Measurements from ENCODE around the gene TMEM182. TPM values are rescaled to one million over a fixed set of nuclear protein-coding genes. Genes with fewer than 3 reads are reported as not detected.

TMEM182 gene
- total RNA-seq, 4 donors from 2014 or later, result 2.3 to 3.3 (median 2.8) TPM

- no peak for TF ChIP-seq POLR2A (IDR thresholded peaks at IDR 0.05)
- TF ChIP-seq, protein P1, sequence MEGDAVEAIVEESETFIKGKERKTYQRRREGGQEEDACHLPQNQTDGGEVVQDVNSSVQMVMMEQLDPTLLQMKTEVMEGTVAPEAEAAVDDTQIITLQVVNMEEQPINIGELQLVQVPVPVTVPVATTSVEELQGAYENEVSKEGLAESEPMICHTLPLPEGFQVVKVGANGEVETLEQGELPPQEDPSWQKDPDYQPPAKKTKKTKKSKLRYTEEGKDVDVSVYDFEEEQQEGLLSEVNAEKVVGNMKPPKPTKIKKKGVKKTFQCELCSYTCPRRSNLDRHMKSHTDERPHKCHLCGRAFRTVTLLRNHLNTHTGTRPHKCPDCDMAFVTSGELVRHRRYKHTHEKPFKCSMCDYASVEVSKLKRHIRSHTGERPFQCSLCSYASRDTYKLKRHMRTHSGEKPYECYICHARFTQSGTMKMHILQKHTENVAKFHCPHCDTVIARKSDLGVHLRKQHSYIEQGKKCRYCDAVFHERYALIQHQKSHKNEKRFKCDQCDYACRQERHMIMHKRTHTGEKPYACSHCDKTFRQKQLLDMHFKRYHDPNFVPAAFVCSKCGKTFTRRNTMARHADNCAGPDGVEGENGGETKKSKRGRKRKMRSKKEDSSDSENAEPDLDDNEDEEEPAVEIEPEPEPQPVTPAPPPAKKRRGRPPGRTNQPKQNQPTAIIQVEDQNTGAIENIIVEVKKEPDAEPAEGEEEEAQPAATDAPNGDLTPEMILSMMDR (IDR thresholded peaks at IDR 0.05), result peak in 3 of 6 experiments; percentile 28 to 56 (median 34)
- intact Hi-C loops (cut with DNase I), result no loop called here
- Histone ChIP-seq H3K9me3 (no peaks in the 10 kb centered on the region), H3K27me3 (no peaks in the 10 kb centered on the region), H3K36me3 (no peaks in the 10 kb centered on the region), H3K4me3 (replicated peaks in 1 of 3) (no peak overlapping the region), H3K27ac (no peak overlapping the region), H3K4me1 (no peaks in the 10 kb centered on the region)
- 45 to 53% methylated on average over 18 to 19 of the region's 19 CpGs for WGBS, 2 donors
- DNase-seq, result peak; percentile 31 to 56
Observed at GRCh38 chr2:102841107-102841840, 79.4 kb downstream of the TMEM182 start.

DNA sequence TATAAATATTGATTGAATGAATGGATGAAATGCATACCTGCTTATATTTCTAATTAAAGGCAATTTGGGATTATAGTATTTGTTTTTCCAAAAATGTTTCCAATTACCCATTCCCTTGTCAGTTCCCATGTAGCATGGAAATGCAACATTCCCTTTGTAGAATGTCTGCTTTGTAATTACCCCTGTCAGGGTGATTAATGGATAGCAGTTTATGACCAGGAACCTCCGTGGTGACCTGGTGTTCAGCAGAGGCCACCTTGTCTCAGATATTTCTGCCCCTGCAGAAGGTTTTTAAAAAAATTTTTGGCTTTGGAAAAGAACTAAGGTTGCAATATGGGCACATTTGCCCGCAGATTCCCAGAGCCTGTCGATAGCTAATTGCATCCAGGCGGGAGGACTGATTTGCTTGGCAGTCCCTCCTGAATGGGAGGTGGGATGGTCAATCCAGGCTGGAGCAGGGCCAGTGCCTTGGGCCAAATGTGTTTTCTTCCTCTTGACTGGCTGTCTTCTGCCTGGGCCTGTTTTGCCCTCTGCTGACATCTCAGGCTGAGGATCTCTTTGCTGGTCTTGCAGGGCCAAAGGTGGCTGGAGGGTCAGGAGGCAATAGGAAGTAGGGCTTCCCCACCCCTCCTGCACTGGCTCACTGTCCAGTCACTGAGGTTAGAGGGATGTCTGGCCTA, 82.1 kb downstream of the TMEM182 start:
- intact Hi-C loops (cut with DNase I), result no loop called here
- TF ChIP-seq, protein P1 (IDR thresholded peaks at IDR 0.05), result no peak
- no peak for TF ChIP-seq POLR2A (IDR thresholded peaks at IDR 0.05)
- WGBS, 2 donors, result 66 to 75% methylated on average over 4 of the region's 4 CpGs
- Histone ChIP-seq H3K27ac (no peak overlapping the region), H3K27me3 (no peaks in the 10 kb centered on the region), H3K9me3 (no peaks in the 10 kb centered on the region), H3K4me1 (peaks cover 5 to 7% of the 10 kb centered on the region in 2 donors), H3K36me3 (no peaks in the 10 kb centered on the region), H3K4me3 (replicated peaks in 1 of 3) (no peak overlapping the region)
- DNase-seq, result no peak

DNA sequence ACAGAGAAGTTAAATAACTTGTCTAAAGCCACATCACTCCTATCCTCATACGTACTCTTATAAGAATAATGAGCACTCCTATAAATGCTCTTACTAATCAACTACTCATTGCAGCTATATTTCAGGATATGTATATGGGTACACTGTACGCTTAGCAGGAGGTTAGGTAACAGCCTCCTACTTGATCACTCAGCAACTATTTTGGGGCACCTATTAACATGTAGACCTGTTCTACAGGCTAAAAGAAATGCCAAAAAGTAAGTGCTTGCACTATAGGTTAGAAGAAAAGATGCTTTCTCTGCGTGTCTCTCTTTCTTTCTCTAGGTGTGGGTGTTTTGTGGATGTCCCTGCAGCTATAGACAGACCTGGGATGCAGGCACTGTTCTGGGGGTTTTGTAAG, 83.1 kb downstream of the TMEM182 start:
- TF ChIP-seq POLR2A (IDR thresholded peaks at IDR 0.05), result no peak
- TF ChIP-seq, protein P1 (IDR thresholded peaks at IDR 0.05), result no peak
- no peak overlapping the region for H3K27ac ChIP-seq
- peaks cover 5 to 8% of the 10 kb centered on the region in 2 donors for H3K4me1 ChIP-seq
- H3K27me3 ChIP-seq, result no peaks in the 10 kb centered on the region
- intact Hi-C loops (cut with DNase I), result no loop called here
- H3K4me3 ChIP-seq (replicated peaks in 1 of 3), result no peak overlapping the region
- 95 to 96% methylated on average over 3 of the region's 3 CpGs for WGBS, 2 donors
- DNase-seq, result no peak
- no peaks in the 10 kb centered on the region for H3K9me3 ChIP-seq
- no peaks in the 10 kb centered on the region for H3K36me3 ChIP-seq

DNA sequence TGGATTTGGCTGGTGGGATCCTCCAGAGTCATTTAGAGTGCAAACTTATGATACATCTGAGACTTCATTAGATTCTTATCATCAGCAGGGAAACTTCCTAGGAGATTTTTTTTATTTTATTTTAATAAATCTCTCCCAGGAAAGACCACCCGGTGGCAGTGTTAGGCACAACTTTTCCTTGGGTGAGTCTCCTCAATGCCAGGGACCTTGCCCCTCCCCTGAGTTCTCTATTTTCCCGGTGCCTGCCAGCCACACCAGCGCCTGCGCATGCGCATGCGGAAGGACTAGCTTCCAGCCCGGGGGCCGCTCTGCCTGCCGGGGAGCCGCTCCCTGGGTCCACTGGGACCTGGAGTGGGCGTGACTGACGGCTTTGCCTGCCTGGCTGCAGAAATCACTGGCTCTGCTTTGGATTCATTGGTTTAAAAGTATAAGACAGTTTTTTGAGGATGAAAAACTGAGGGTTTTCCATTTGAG, 86.6 kb downstream of the TMEM182 start:
- Histone ChIP-seq H3K4me1 (peaks cover 5 to 8% of the 10 kb centered on the region in 2 donors), H3K27me3 (no peaks in the 10 kb centered on the region), H3K4me3 (replicated peaks in 1 of 3) (no peak overlapping the region), H3K27ac (no peak overlapping the region), H3K36me3 (no peaks in the 10 kb centered on the region), H3K9me3 (no peaks in the 10 kb centered on the region)
- 0 to 1% methylated on average over 12 of the region's 12 CpGs for WGBS, 2 donors
- TF ChIP-seq, protein P1 (IDR thresholded peaks at IDR 0.05), result peak in 3 of 6 experiments; percentile 5 to 18 (median 8)
- no peak for TF ChIP-seq POLR2A (IDR thresholded peaks at IDR 0.05)
- intact Hi-C loops (cut with DNase I), result no loop called here
- DNase-seq, result peak; percentile 91

- TF ChIP-seq POLR2A (IDR thresholded peaks at IDR 0.05), result no peak
- TF ChIP-seq, protein P1 (IDR thresholded peaks at IDR 0.05), result no peak
- DNase-seq, result no peak
- Histone ChIP-seq H3K9me3 (no peaks in the 10 kb centered on the region), H3K4me3 (replicated peaks in 1 of 3) (no peak overlapping the region), H3K4me1 (peaks cover 5 to 8% of the 10 kb centered on the region in 2 donors), H3K36me3 (no peaks in the 10 kb centered on the region), H3K27me3 (no peaks in the 10 kb centered on the region), H3K27ac (no peak overlapping the region)
- 59 to 66% methylated on average over 6 of the region's 6 CpGs for WGBS, 2 donors
- intact Hi-C loops (cut with DNase I), result no loop called here
Observed at GRCh38 chr2:102850888-102851287, 89.1 kb downstream of the TMEM182 start.
